Measurements from ENCODE around the gene CYBC1.

The CYBC1 gene

GRCh38 chr17:82428546-82428945 lies 22.0 kb downstream of the CYBC1 start:
- Histone ChIP-seq H3F3A (ENCODE audit: insufficient read depth, low read length) (0 out of 2 replicates have a peak, but pooled peaks cover 5% of the 10 kb centered on the region), H4K20me1 (ENCODE audit: insufficient read depth, low read length) (no peaks in the 10 kb centered on the region), H3K9ac (ENCODE audit: low read length) (no peak overlapping the region), H3K36me3 (ENCODE audit: insufficient read depth, low read length) (no peaks in the 10 kb centered on the region), H3K9me2 (ENCODE audit: low read depth, low read length) (no peaks in the 10 kb centered on the region), H3K79me2 (ENCODE audit: insufficient read depth, low read length) (no peaks in the 10 kb centered on the region), H3K27me3 (ENCODE audit: insufficient read depth, low read length) (no peaks in the 10 kb centered on the region), H3K9me3 (ENCODE audit: low read length) (no peaks in the 10 kb centered on the region), H2AFZ (ENCODE audit: low read length) (no peak overlapping the region), H3K4me3 (ENCODE audit: low read depth, low read length, poor library complexity, severe bottlenecking) (no peak overlapping the region), H3K4me1 (ENCODE audit: insufficient read depth, low read length, severe bottlenecking) (peaks cover 13% of the 10 kb centered on the region), H3K27ac (ENCODE audit: low read depth, low read length, poor library complexity, severe bottlenecking) (no peak overlapping the region), H3K4me2 (ENCODE audit: low read length) (no peak overlapping the region)
- TF ChIP-seq CTCF (IDR thresholded peaks at IDR 0.05; ENCODE audit: low read length) = no peak
- TF ChIP-seq EZH2 (IDR thresholded peaks at IDR 0.05; ENCODE audit: borderline replicate concordance, low read length) = no peak

GRCh38 chr17:82424863-82425159 lies 25.7 kb downstream of the CYBC1 start:
- H3K79me2 ChIP-seq (ENCODE audit: insufficient read depth, low read length) = no peaks in the 10 kb centered on the region
- H3K4me3 ChIP-seq (ENCODE audit: low read depth, low read length, poor library complexity, severe bottlenecking) = no peak overlapping the region
- TF ChIP-seq CTCF (IDR thresholded peaks at IDR 0.05; ENCODE audit: low read length) (no peak), EZH2 (IDR thresholded peaks at IDR 0.05; ENCODE audit: borderline replicate concordance, low read length) (no peak)
- no peak overlapping the region for H2AFZ ChIP-seq (ENCODE audit: low read length)
- H3K4me1 ChIP-seq (ENCODE audit: insufficient read depth, low read length, severe bottlenecking) = peaks cover 14% of the 10 kb centered on the region
- H3K9me3 ChIP-seq (ENCODE audit: low read length) = no peaks in the 10 kb centered on the region
- no peaks in the 10 kb centered on the region for H3K27me3 ChIP-seq (ENCODE audit: insufficient read depth, low read length)
- H3K9ac ChIP-seq (ENCODE audit: low read length) = no peak overlapping the region
- no peak overlapping the region for H3K27ac ChIP-seq (ENCODE audit: low read depth, low read length, poor library complexity, severe bottlenecking)
- H3K36me3 ChIP-seq (ENCODE audit: insufficient read depth, low read length) = peaks cover 7% of the 10 kb centered on the region; the same call in 1 of the 2 replicates
- H3K4me2 ChIP-seq (ENCODE audit: low read length) = no peak overlapping the region
- H3K9me2 ChIP-seq (ENCODE audit: low read depth, low read length) = no peaks in the 10 kb centered on the region
- H3F3A ChIP-seq (ENCODE audit: insufficient read depth, low read length) = no peaks in the 10 kb centered on the region
- H4K20me1 ChIP-seq (ENCODE audit: insufficient read depth, low read length) = no peaks in the 10 kb centered on the region

GRCh38 chr17:82424001-82424862 lies 26.3 kb downstream of the CYBC1 start:
- H3K4me1 ChIP-seq (ENCODE audit: insufficient read depth, low read length, severe bottlenecking) = peaks cover 14% of the 10 kb centered on the region
- H2AFZ ChIP-seq (ENCODE audit: low read length) = no peak overlapping the region
- no peak overlapping the region for H3K9ac ChIP-seq (ENCODE audit: low read length)
- no peak overlapping the region for H3K4me2 ChIP-seq (ENCODE audit: low read length)
- no peaks in the 10 kb centered on the region for H3K27me3 ChIP-seq (ENCODE audit: insufficient read depth, low read length)
- H3K27ac ChIP-seq (ENCODE audit: low read depth, low read length, poor library complexity, severe bottlenecking) = no peak overlapping the region
- no peaks in the 10 kb centered on the region for H4K20me1 ChIP-seq (ENCODE audit: insufficient read depth, low read length)
- no peaks in the 10 kb centered on the region for H3K9me3 ChIP-seq (ENCODE audit: low read length)
- no peak overlapping the region for H3K4me3 ChIP-seq (ENCODE audit: low read depth, low read length, poor library complexity, severe bottlenecking)
- TF ChIP-seq EZH2 (IDR thresholded peaks at IDR 0.05; ENCODE audit: borderline replicate concordance, low read length) = no peak
- TF ChIP-seq CTCF (IDR thresholded peaks at IDR 0.05; ENCODE audit: low read length) = peak; percentile 97
- H3K36me3 ChIP-seq (ENCODE audit: insufficient read depth, low read length) = peaks cover 7% of the 10 kb centered on the region; the same call in 1 of the 2 replicates
- no peaks in the 10 kb centered on the region for H3K9me2 ChIP-seq (ENCODE audit: low read depth, low read length)
- no peaks in the 10 kb centered on the region for H3K79me2 ChIP-seq (ENCODE audit: insufficient read depth, low read length)
- no peaks in the 10 kb centered on the region for H3F3A ChIP-seq (ENCODE audit: insufficient read depth, low read length)

All from OCI-LY1 (cell line).